MCF 10A (cell line): ENCODE data around the gene CSNK1G2. TPM values are rescaled to one million over a fixed set of nuclear protein-coding genes. Genes with fewer than 3 reads are reported as not detected.

Source experiments
- BruUV-seq: library from RNA; stranded (reverse); fragments of 400-500 nt; replicated peaks from 2 replicates; lab custom pipeline; 2021; lab: Mats Ljungman, UMichigan
- CTCF ChIA-PET: fragments of 300-600 bp; sonication (Branson Sonifier 250); formaldehyde crosslinking; extraction: SDS; loops from one replicate; lab custom pipeline; 2021; ENCODE audit warnings: antibody characterized with exemption, inconsistent platforms; lab: Yijun Ruan, JAX
- POLR2A ChIA-PET: fragments of 300-600, 350-650 bp; sonication (Branson Sonifier 250); formaldehyde crosslinking; extraction: SDS; loops from one replicate; lab custom pipeline; 2020; ENCODE audit warnings: antibody characterized with exemption, inconsistent platforms; lab: Yijun Ruan, JAX
- DNase-seq: peaks from one replicate; pipeline ENCODE4 v3.0.0-alpha.2; 2018; ENCODE audit not compliant: unreplicated experiment
- H3K27ac Mint-ChIP-seq: one replicate; pipeline ENCODE4 v1.8.0; 2022; ENCODE audit warnings: mild to moderate bottlenecking, low read depth, mixed read lengths; ENCODE audit not compliant: unreplicated experiment
- H3K27me3 Mint-ChIP-seq: one replicate; pipeline ENCODE4 v1.8.0; 2022; ENCODE audit warnings: mixed read lengths; ENCODE audit not compliant: insufficient read depth, unreplicated experiment
- H3K36me3 Mint-ChIP-seq: one replicate; pipeline ENCODE4 v1.8.0; 2022; ENCODE audit warnings: mild to moderate bottlenecking, moderate library complexity, mixed read lengths; ENCODE audit not compliant: insufficient read depth, unreplicated experiment
- H3K4me1 Mint-ChIP-seq: one replicate; pipeline ENCODE4 v1.8.0; 2022; ENCODE audit warnings: mixed read lengths; ENCODE audit not compliant: insufficient read depth, unreplicated experiment
- H3K4me3 Mint-ChIP-seq: one replicate; pipeline ENCODE4 v1.8.0; 2022; ENCODE audit warnings: mild to moderate bottlenecking, moderate library complexity, mixed read lengths; ENCODE audit not compliant: unreplicated experiment
- H3K9me3 Mint-ChIP-seq: one replicate; pipeline ENCODE4 v1.8.0; 2022; ENCODE audit warnings: mixed read lengths; ENCODE audit not compliant: unreplicated experiment
- CTCF ChIP-seq: fragments of 200-600 bp; IDR thresholded peaks from one replicate; pipeline ENCODE4 v1.8.0; 2022; ENCODE audit warnings: antibody characterized with exemption, mild to moderate bottlenecking; ENCODE audit not compliant: unreplicated experiment
- intact Hi-C: fragments of 100-400 bp; cut with micrococcal nuclease; formaldehyde crosslinking; loops from 2 replicates; pipeline ENCODE4 v1.14.1; 2022
- total RNA-seq: library from RNA; stranded (reverse); gene quantifications from 2 replicates; pipeline ENCODE4 v1.2.3, GENCODE V29; 2022

The CSNK1G2 gene
- total RNA-seq, 1 experiment from 2014 or later: 48.5 TPM

- ChIA-PET POLR2A (interaction anchor here (0.7 kb wide), 1 partner anchor 70 kb away, joined by 3 read pairs; no protein-coding TSS in a partner anchor), CTCF (interaction anchor here (0.7 to 0.9 kb wide), 4 partner anchors 16 to 802 kb away, joined by 3 to 5 read pairs (median 4); no protein-coding TSS in a partner anchor)
- TF ChIP-seq CTCF: peak; percentile 60
- no TSS peak for BruUV-seq
- Mint-ChIP-seq H3K4me3 (no peak overlapping the region), H3K36me3 (peaks cover 6% of the 10 kb centered on the region), H3K4me1 (peaks cover 12% of the 10 kb centered on the region), H3K9me3 (no peaks in the 10 kb centered on the region), H3K27ac (no peak overlapping the region), H3K27me3 (no peaks in the 10 kb centered on the region)
- intact Hi-C loops: no loop called here
- peak; percentile 41 for DNase-seq
Measured at GRCh38 chr19:1945899-1946298, 4.9 kb downstream of the CSNK1G2 start.

GRCh38 chr19:1947651-1948209 lies 6.8 kb downstream of the CSNK1G2 start:
- no peaks in the 10 kb centered on the region for H3K27me3 Mint-ChIP-seq
- BruUV-seq: no TSS peak
- intact Hi-C loops: no loop called here
- ChIA-PET CTCF (interaction anchor here (0.6 to 0.7 kb wide), 4 partner anchors 15 to 1208 kb away, joined by 3 to 5 read pairs (median 4); no protein-coding TSS in a partner anchor), POLR2A (no interaction called here)
- peaks cover 10% of the 10 kb centered on the region for H3K4me1 Mint-ChIP-seq
- no peak overlapping the region for H3K27ac Mint-ChIP-seq
- no peak overlapping the region for H3K4me3 Mint-ChIP-seq
- DNase-seq: peak; percentile 46
- no peaks in the 10 kb centered on the region for H3K9me3 Mint-ChIP-seq
- peaks cover 16% of the 10 kb centered on the region for H3K36me3 Mint-ChIP-seq
- no peak for TF ChIP-seq CTCF

GRCh38 chr19:1949304-1950101 lies 8.5 kb downstream of the CSNK1G2 start:
- ChIA-PET CTCF (no interaction called here), POLR2A (no interaction called here)
- no peak for TF ChIP-seq CTCF
- BruUV-seq: no TSS peak
- Mint-ChIP-seq H3K4me3 (no peak overlapping the region), H3K9me3 (no peaks in the 10 kb centered on the region), H3K27ac (no peak overlapping the region), H3K27me3 (no peaks in the 10 kb centered on the region), H3K4me1 (no peaks in the 10 kb centered on the region), H3K36me3 (peaks cover 23% of the 10 kb centered on the region)
- intact Hi-C loops: no loop called here
- DNase-seq: no peak

GRCh38 chr19:1950640-1951039 lies 9.7 kb downstream of the CSNK1G2 start:
- DNase-seq: no peak
- H3K36me3 Mint-ChIP-seq: peaks cover 23% of the 10 kb centered on the region
- H3K4me1 Mint-ChIP-seq: no peaks in the 10 kb centered on the region
- ChIA-PET CTCF (interaction anchor here (0.6 to 1.0 kb wide), 2 partner anchors 22 to 45 kb away, joined by 3 read pairs; no protein-coding TSS in a partner anchor), POLR2A (no interaction called here)
- no peaks in the 10 kb centered on the region for H3K27me3 Mint-ChIP-seq
- H3K27ac Mint-ChIP-seq: no peak overlapping the region
- TF ChIP-seq CTCF: no peak
- no TSS peak for BruUV-seq
- H3K4me3 Mint-ChIP-seq: no peak overlapping the region
- intact Hi-C loops: no loop called here
- H3K9me3 Mint-ChIP-seq: no peaks in the 10 kb centered on the region
